Skeletal muscle tissue (tissue), 4 donors: ENCODE results near the gene SLC25A27. TPM values are rescaled to one million over a fixed set of nuclear protein-coding genes. Genes with fewer than 3 reads are reported as not detected.

Experiments used
- H3K27ac ChIP-seq: one replicate; pipeline ENCODE4 v1.7.0; 2013; ENCODE audit warnings: mild to moderate bottlenecking, low read depth, low read length, inconsistent platforms
- H3K27me3 ChIP-seq, 3 donors: one replicate each; pipeline ENCODE4 v1.7.0; 2013; ENCODE audit warnings: low read length in 3 of 3; ENCODE audit not compliant: control insufficient read depth in 3 of 3, insufficient read depth in 3 of 3
- H3K36me3 ChIP-seq, 3 donors: one replicate each; pipeline ENCODE4 v1.7.0; 2013; ENCODE audit warnings: low read length in 3 of 3; ENCODE audit not compliant: control insufficient read depth in 3 of 3, insufficient read depth in 3 of 3
- H3K4me1 ChIP-seq, 3 donors: one replicate each; pipeline ENCODE4 v1.7.0; 2013; ENCODE audit warnings: low read length in 3 of 3, mild to moderate bottlenecking in 3 of 3; ENCODE audit not compliant: control insufficient read depth in 3 of 3, insufficient read depth in 3 of 3
- H3K4me3 ChIP-seq, 3 donors: one replicate each; pipeline ENCODE4 v1.7.0; 2013; ENCODE audit warnings: low read length in 3 of 3
- H3K9ac ChIP-seq, 3 donors: one replicate each; pipeline ENCODE4 v1.7.0; 2013; ENCODE audit warnings: low read length in 3 of 3, mild to moderate bottlenecking in 3 of 3, moderate library complexity in 2 of 3, low read depth in 1 of 3
- H3K9me3 ChIP-seq, 3 donors: one replicate each; pipeline ENCODE4 v1.7.0; 2013; ENCODE audit warnings: low read length in 3 of 3; ENCODE audit not compliant: control insufficient read depth in 3 of 3
- total RNA-seq: library from RNA; depleted of rRNA; stranded (reverse); fragments of >200 nt; gene quantifications from one replicate; pipeline ENCODE4 v1.2.3, GENCODE V29; 2014
- donor health status: Osteomylitis.

SLC25A27 gene
- total RNA-seq, 1 donor from 2014 or later: 8.9 TPM

DNA sequence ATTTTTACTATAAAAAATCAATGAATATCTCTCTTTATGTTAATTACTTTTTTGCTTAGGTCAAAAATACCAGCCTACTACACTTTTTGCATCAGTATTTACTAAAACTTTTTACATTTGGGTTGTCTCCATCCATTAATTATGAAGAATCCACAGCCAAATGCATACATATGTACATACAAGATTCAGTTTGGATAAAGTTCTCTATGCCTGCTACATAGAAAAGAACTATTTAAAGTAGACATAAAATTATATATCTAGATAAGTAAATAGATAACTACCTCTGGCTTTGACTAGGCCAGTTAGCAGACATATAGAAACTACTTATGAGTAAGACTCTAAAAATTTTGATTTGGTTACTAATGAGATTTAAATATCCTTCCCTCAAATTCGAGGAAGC is 47.2 kb downstream of the SLC25A27 start:
- no peak overlapping the region for H3K4me3 ChIP-seq
- H3K36me3 ChIP-seq: peaks cover 0 to 2% (median 0%) of the 10 kb centered on the region in 3 donors
- H3K27me3 ChIP-seq: no peaks in the 10 kb centered on the region
- no peak overlapping the region for H3K27ac ChIP-seq
- no peaks in the 10 kb centered on the region for H3K9me3 ChIP-seq
- no peaks in the 10 kb centered on the region for H3K4me1 ChIP-seq
- no peak overlapping the region for H3K9ac ChIP-seq

DNA sequence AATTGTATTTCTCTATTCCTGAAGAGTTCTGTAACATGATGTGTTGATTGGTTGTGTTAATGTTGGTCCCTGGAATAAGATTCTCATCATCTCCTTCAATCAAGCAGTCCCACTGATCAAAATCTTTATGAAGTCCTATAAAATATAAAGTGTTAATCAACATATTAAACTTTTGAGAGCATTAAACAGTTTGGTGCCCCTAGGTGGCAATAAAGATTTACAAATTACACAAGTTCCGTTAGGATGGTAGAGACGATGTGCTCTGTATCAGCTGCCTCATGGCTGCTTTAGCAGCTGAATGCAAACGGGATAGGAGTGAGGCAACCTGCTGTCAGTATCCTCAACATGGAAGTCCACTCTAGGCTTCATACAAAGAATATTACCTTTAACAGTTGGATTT is 51.8 kb downstream of the SLC25A27 start:
- H3K27me3 ChIP-seq: no peaks in the 10 kb centered on the region
- H3K4me3 ChIP-seq: no peak overlapping the region
- no peaks in the 10 kb centered on the region for H3K36me3 ChIP-seq
- H3K4me1 ChIP-seq: no peaks in the 10 kb centered on the region
- no peak overlapping the region for H3K27ac ChIP-seq
- H3K9ac ChIP-seq: no peak overlapping the region
- H3K9me3 ChIP-seq: no peaks in the 10 kb centered on the region

- no peak overlapping the region for H3K9ac ChIP-seq
- no peaks in the 10 kb centered on the region for H3K27me3 ChIP-seq
- no peak overlapping the region for H3K4me3 ChIP-seq
- H3K36me3 ChIP-seq: no peaks in the 10 kb centered on the region
- no peaks in the 10 kb centered on the region for H3K4me1 ChIP-seq
- no peaks in the 10 kb centered on the region for H3K9me3 ChIP-seq
- no peak overlapping the region for H3K27ac ChIP-seq
Observed at GRCh38 chr6:46706464-46706863, 53.7 kb downstream of the SLC25A27 start.

DNA sequence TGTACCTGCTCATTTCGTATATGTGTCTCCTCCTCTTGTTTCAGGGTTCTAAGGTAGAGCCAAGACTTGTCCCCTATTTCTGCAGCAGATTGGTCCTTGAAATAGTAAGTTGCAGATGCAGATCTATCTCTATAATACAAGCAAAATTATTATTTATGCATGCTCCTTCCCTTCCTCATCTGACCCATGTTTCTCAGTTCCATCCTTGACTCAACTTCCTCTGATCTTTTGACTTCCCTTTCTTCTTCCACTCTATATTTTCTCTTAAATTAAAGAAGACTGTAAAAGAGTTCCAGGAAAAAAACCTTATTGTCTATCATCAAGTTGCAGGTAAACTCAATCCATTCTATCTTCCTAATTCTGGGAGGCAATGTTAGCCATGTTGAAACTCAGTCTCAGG is 58.7 kb downstream of the SLC25A27 start:
- Histone ChIP-seq H3K36me3 (no peaks in the 10 kb centered on the region), H3K27ac (no peak overlapping the region), H3K9ac (no peak overlapping the region), H3K4me3 (no peak overlapping the region), H3K9me3 (no peaks in the 10 kb centered on the region), H3K27me3 (no peaks in the 10 kb centered on the region), H3K4me1 (no peaks in the 10 kb centered on the region)

- no peaks in the 10 kb centered on the region for H3K27me3 ChIP-seq
- H3K4me1 ChIP-seq: no peaks in the 10 kb centered on the region
- H3K27ac ChIP-seq: no peak overlapping the region
- H3K9ac ChIP-seq: no peak overlapping the region
- H3K4me3 ChIP-seq: no peak overlapping the region
- no peaks in the 10 kb centered on the region for H3K9me3 ChIP-seq
- H3K36me3 ChIP-seq: no peaks in the 10 kb centered on the region
Observed at GRCh38 chr6:46715141-46715540, 62.4 kb downstream of the SLC25A27 start.

DNA sequence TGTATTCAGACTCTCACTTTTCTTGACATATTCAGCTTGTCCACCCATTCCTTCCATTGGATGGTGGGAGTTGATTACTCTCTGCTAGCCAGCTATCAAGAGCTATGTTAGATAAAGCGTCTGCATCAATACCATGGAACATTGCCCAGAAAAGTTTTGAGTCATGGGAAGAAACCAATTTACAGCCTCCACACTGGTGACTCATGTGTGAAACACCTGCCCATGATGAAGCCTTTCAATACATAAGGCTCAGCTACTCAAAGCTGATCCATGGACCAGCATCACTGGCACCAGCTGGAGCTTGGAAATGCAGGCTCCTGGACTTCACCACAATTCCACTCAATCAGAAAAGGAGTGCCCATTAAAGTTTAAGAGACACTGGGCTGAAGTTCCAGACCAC is 66.3 kb downstream of the SLC25A27 start:
- no peaks in the 10 kb centered on the region for H3K9me3 ChIP-seq
- H3K9ac ChIP-seq: no peak overlapping the region
- no peaks in the 10 kb centered on the region for H3K36me3 ChIP-seq
- H3K4me3 ChIP-seq: no peak overlapping the region
- peaks cover 0 to 5% (median 0%) of the 10 kb centered on the region in 3 donors for H3K27me3 ChIP-seq
- H3K27ac ChIP-seq: no peak overlapping the region
- H3K4me1 ChIP-seq: no peaks in the 10 kb centered on the region

DNA sequence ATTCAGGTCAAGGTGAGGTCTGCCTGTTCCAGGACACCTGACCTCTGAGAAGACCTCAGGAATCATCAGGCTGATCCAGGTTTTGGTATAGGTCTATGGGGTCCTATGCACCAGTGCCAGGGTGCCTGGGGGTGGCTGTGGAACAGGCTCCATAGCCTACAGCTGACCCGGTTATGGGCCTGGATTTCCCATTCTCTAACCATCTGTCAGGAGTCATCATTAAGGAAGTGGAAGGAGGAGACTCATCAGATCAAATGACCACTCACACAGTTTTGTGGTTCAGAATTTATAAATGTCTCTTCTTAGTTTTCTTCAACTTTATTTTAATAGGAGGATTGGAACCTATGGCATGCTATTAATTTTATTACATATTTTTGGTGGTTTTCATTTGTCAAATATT is 67.6 kb downstream of the SLC25A27 start:
- Histone ChIP-seq H3K36me3 (no peaks in the 10 kb centered on the region), H3K9me3 (no peaks in the 10 kb centered on the region), H3K27ac (no peak overlapping the region), H3K4me1 (no peaks in the 10 kb centered on the region), H3K27me3 (peaks cover 0 to 5% (median 0%) of the 10 kb centered on the region in 3 donors), H3K4me3 (no peak overlapping the region), H3K9ac (no peak overlapping the region)

Other genes starting within 250 kb of the SLC25A27 start
- gene RCAN2, start 161.5 kb upstream of the SLC25A27 start, total RNA-seq: 1.6 TPM
- 6.3 TPM for gene CYP39A1, start 157 bp upstream of the SLC25A27 start, total RNA-seq
- 0.52 TPM for gene TDRD6, start 34.9 kb downstream of the SLC25A27 start, total RNA-seq
- gene PLA2G7, start 82.4 kb downstream of the SLC25A27 start, total RNA-seq: 1.6 TPM
- not detected for gene ANKRD66, start 94.0 kb downstream of the SLC25A27 start, total RNA-seq
- not detected for gene MEP1A, start 140.4 kb downstream of the SLC25A27 start, total RNA-seq